Stimulated activated CD4-positive, alpha-beta T cell treated with anti-CD3 and anti-CD28 coated beads, Interleukin-2, amount 100 ng/mL, for 24 hours (primary cell): Measurements from ENCODE around the gene ARHGEF3.

Experiments
- DNase-seq, 2 donors: peaks; one replicate each; pipeline ENCODE4 v3.0.0-alpha.2; 2020

Gene ARHGEF3

GRCh38 chr3:56819016-56819809 lies 17.5 kb upstream of the ARHGEF3 start:
- no peak for DNase-seq

GRCh38 chr3:56818156-56818985 lies 16.6 kb upstream of the ARHGEF3 start:
- no peak for DNase-seq

GRCh38 chr3:56817646-56818045 lies 15.9 kb upstream of the ARHGEF3 start:
- DNase-seq = no peak

GRCh38 chr3:56816061-56816460 lies 14.3 kb upstream of the ARHGEF3 start:
- no peak for DNase-seq

GRCh38 chr3:56815589-56815988 lies 13.8 kb upstream of the ARHGEF3 start:
- DNase-seq = no peak

- DNase-seq = no peak
Observed at GRCh38 chr3:56813653-56813960, 11.9 kb upstream of the ARHGEF3 start.

- no peak for DNase-seq
Observed at GRCh38 chr3:56812754-56813652, 11.3 kb upstream of the ARHGEF3 start.

- no peak for DNase-seq
Observed at GRCh38 chr3:56811546-56812202, 9.9 kb upstream of the ARHGEF3 start.

- no peak for DNase-seq
Observed at GRCh38 chr3:56810577-56811545, 9.1 kb upstream of the ARHGEF3 start.

- DNase-seq = no peak
Observed at GRCh38 chr3:56806407-56806806, 4.7 kb upstream of the ARHGEF3 start.

- no peak for DNase-seq
Observed at GRCh38 chr3:56802790-56803189, 1.0 kb upstream of the ARHGEF3 start.

- no peak for DNase-seq
Observed at GRCh38 chr3:56802378-56802745, 613 bp upstream of the ARHGEF3 start.

GRCh38 chr3:56800832-56801661 lies 702 bp downstream of the ARHGEF3 start:
- DNase-seq = peak; percentile 32 to 37

GRCh38 chr3:56800130-56800831 lies 1.5 kb downstream of the ARHGEF3 start:
- DNase-seq = peak; percentile 73 to 76

- no peak for DNase-seq
Observed at GRCh38 chr3:56799251-56799882, 2.4 kb downstream of the ARHGEF3 start.

- no peak for DNase-seq
Observed at GRCh38 chr3:56796996-56797395, 4.8 kb downstream of the ARHGEF3 start.

- no peak for DNase-seq
Observed at GRCh38 chr3:56796202-56796601, 5.5 kb downstream of the ARHGEF3 start.

- no peak for DNase-seq
Observed at GRCh38 chr3:56795829-56796185, 5.9 kb downstream of the ARHGEF3 start.

- no peak for DNase-seq
Observed at GRCh38 chr3:56795097-56795828, 6.5 kb downstream of the ARHGEF3 start.
